Testis (tissue), 3 donors: Measurements from ENCODE around the gene MUC5AC. TPM values are rescaled to one million over a fixed set of nuclear protein-coding genes. Genes with fewer than 3 reads are reported as not detected.

Experiments used
- DNase-seq: peaks from one replicate; pipeline ENCODE4 v3.0.0-alpha.2; 2019
- H3K27ac ChIP-seq, 2 donors: fragments of 200-600 bp; sonication (generic); one replicate each; pipeline ENCODE4 v1.5.1; 2019
- H3K27me3 ChIP-seq: fragments of 200-600 bp; sonication (generic); one replicate; pipeline ENCODE4 v1.5.1; 2019
- H3K36me3 ChIP-seq: fragments of 200-600 bp; sonication (generic); one replicate; pipeline ENCODE4 v1.5.1; 2017; ENCODE audit warnings: low read depth; ENCODE audit errors: missing control alignments
- H3K4me1 ChIP-seq: fragments of 200-600 bp; sonication (generic); one replicate; pipeline ENCODE4 v1.5.1; 2019
- H3K4me3 ChIP-seq, 2 donors: fragments of 200-600 bp; sonication (generic); one replicate each; pipeline ENCODE4 v1.5.1; 2017 to 2019
- H3K9me3 ChIP-seq: fragments of 200-600 bp; sonication (generic); one replicate; pipeline ENCODE4 v1.5.1; 2017
- CTCF ChIP-seq, 3 experiments: fragments of 450-650 bp in 2 of 3; fragments of 200-600 bp in 1 of 3; sonication (generic) in 1 of 3; IDR thresholded peaks; one replicate each; pipeline ENCODE4 v1.5.1; 2016 to 2019; ENCODE audit warnings: antibody characterized with exemption in 3 of 3, mild to moderate bottlenecking in 2 of 3, moderate library complexity in 1 of 3
- POLR2A ChIP-seq: fragments of 450-650 bp; IDR thresholded peaks from one replicate; pipeline ENCODE4 v1.6.1; 2017; ENCODE audit warnings: antibody characterized with exemption, mild to moderate bottlenecking, moderate library complexity
- WGBS, 2 donors: methylation state at CpG; one replicate each; pipeline ENCODE4 v1.1.5; 2018; 5-methylcytosine and 5-hydroxymethylcytosine counted together
- intact Hi-C: fragments of 100-400 bp; cut with DNase I; formaldehyde crosslinking; loops from one replicate; pipeline ENCODE4 v1.15.1; 2023; ENCODE audit warnings: low total_unique reads
- polyA plus RNA-seq: library from polyadenylated mRNA; stranded (reverse); fragments of 350-450 nt; fragmentation: Illumina TruSeq; extraction: RNeasy Lipid Tissue Mini Kit (QIAGEN cat#74804); gene quantifications from one replicate; pipeline ENCODE4 v1.2.3, GENCODE V29; 2014; ENCODE audit warnings: low read depth, low replicate concordance; ENCODE audit not compliant: insufficient read depth
- total RNA-seq, 2 donors: library from RNA; depleted of rRNA; stranded (reverse); fragments of >200 nt; gene quantifications; one replicate each; pipeline ENCODE4 v1.2.3, GENCODE V29; 2016

The MUC5AC gene
- total and polyA plus RNA-seq, 3 donors from 2014 or later: 0.31 to 0.62 (median 0.32) TPM

- no peak overlapping the region for H3K4me3 ChIP-seq
- no peaks in the 10 kb centered on the region for H3K27me3 ChIP-seq
- no peaks in the 10 kb centered on the region for H3K4me1 ChIP-seq
- TF ChIP-seq POLR2A (no peak), CTCF (IDR thresholded peaks at IDR 0.05) (no peak)
- WGBS, 2 donors: 82 to 90% methylated on average over 24 to 31 of the region's 32 CpGs
- no peaks in the 10 kb centered on the region for H3K36me3 ChIP-seq
- peak; percentile 11 for DNase-seq
- intact Hi-C loops: no loop called here
- no peak overlapping the region for H3K27ac ChIP-seq
- no peaks in the 10 kb centered on the region for H3K9me3 ChIP-seq
These were observed 2.7 kb downstream of the MUC5AC start for GRCh38 chr11:1160231-1161101.

- no peak for DNase-seq
These were observed 3.8 kb downstream of the MUC5AC start for GRCh38 chr11:1161410-1162137.

GRCh38 chr11:1162138-1162475, 4.4 kb downstream of the MUC5AC start:
- 83 to 93% methylated on average over 9 to 21 of the region's 21 CpGs for WGBS, 2 donors
- no peaks in the 10 kb centered on the region for H3K9me3 ChIP-seq
- no peaks in the 10 kb centered on the region for H3K27me3 ChIP-seq
- no peak overlapping the region for H3K4me3 ChIP-seq
- no peaks in the 10 kb centered on the region for H3K4me1 ChIP-seq
- no peak for DNase-seq
- TF ChIP-seq POLR2A: no peak
- TF ChIP-seq CTCF (IDR thresholded peaks at IDR 0.05): no peak
- H3K36me3 ChIP-seq: no peaks in the 10 kb centered on the region
- intact Hi-C loops: no loop called here
- no peak overlapping the region for H3K27ac ChIP-seq

More at GRCh38 chr11:1161410-1162137, 3.8 kb downstream of the MUC5AC start:
- H3K27ac ChIP-seq: no peak overlapping the region
- WGBS, 2 donors: 89% methylated on average over 20 to 42 of the region's 42 CpGs
- no peaks in the 10 kb centered on the region for H3K36me3 ChIP-seq
- H3K4me1 ChIP-seq: no peaks in the 10 kb centered on the region
- TF ChIP-seq CTCF (IDR thresholded peaks at IDR 0.05) (no peak), POLR2A (no peak)
- H3K4me3 ChIP-seq: no peak overlapping the region
- H3K9me3 ChIP-seq: no peaks in the 10 kb centered on the region
- intact Hi-C loops: no loop called here
- no peaks in the 10 kb centered on the region for H3K27me3 ChIP-seq

GRCh38 chr11:1162491-1163311, 4.9 kb downstream of the MUC5AC start:
- Histone ChIP-seq H3K4me3 (no peak overlapping the region), H3K4me1 (no peaks in the 10 kb centered on the region), H3K27me3 (no peaks in the 10 kb centered on the region), H3K27ac (no peak overlapping the region), H3K9me3 (no peaks in the 10 kb centered on the region), H3K36me3 (no peaks in the 10 kb centered on the region)
- TF ChIP-seq POLR2A (no peak), CTCF (IDR thresholded peaks at IDR 0.05) (no peak)
- intact Hi-C loops: no loop called here
- no peak for DNase-seq
- WGBS, 2 donors: 88 to 90% methylated on average over 9 to 25 of the region's 28 CpGs
